Liver (tissue), 3 donors: ENCODE results near the gene DBH.

Source experiments
- CTCF ChIP-seq: fragments of 150-350 bp; IDR thresholded peaks from 2 replicates; pipeline ENCODE4 v1.5.1; 2017; ENCODE audit warnings: improper control_type of control experiment, low read depth, low read length; ENCODE audit not compliant: missing input control
- EGR1 ChIP-seq, 2 donors: IDR thresholded peaks; 2 replicates each; pipeline ENCODE4 v1.6.1; 2016 to 2018; ENCODE audit warnings: antibody characterized with exemption in 2 of 2, low read depth in 2 of 2
- FOXA1 ChIP-seq: IDR thresholded peaks from 2 replicates; pipeline ENCODE4 v1.6.1; 2016; ENCODE audit warnings: antibody characterized with exemption
- YY1 ChIP-seq: IDR thresholded peaks from 2 replicates; pipeline ENCODE4 v1.6.1; 2016; ENCODE audit warnings: antibody characterized with exemption, mild to moderate bottlenecking
- TF ChIP-seq, protein P1 (sequence below): IDR thresholded peaks from 2 replicates; pipeline ENCODE4 v1.6.1; 2016; ENCODE audit warnings: antibody characterized with exemption
- donor health status: healthy.
- donor health status: healthy.

- TF ChIP-seq EGR1 (IDR thresholded peaks at IDR 0.05; ENCODE audit: low read depth in 2 of 2) (no peak), CTCF (no peak), FOXA1 (no peak), YY1 (no peak)
- TF ChIP-seq, protein P1, sequence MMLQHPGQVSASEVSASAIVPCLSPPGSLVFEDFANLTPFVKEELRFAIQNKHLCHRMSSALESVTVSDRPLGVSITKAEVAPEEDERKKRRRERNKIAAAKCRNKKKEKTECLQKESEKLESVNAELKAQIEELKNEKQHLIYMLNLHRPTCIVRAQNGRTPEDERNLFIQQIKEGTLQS: no peak
Observed at GRCh38 chr9:133599470-133600173, 36.5 kb upstream of the DBH start.
